ENCODE results near the gene AHCYL1. TPM values are rescaled to one million over a fixed set of nuclear protein-coding genes. Genes with fewer than 3 reads are reported as not detected.
A peak's percentile ranks its signal among the peaks of the same experiment; 100 is the strongest.

AHCYL1 gene
- total RNA-seq, 1 donor from 2014 or later, result 64.1 TPM

DNA sequence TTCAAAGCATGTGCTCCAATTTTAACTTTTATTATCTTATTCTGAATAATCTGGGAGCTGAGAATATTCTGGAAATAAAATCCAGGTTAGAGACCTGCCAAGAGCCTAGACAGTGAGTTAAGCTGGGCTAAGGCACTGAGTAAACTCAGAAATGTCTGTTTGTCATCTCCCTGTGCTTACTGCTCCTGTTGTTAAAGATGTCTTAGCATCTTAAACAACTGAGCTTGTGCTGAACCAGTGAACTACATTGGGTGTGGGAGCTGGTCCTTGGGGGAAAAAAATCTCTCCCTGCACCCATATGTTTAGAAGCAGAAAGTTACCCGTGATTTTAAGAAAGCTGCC, 25.0 kb upstream of the AHCYL1 start:
- no peaks in the 10 kb centered on the region for H3K36me3 Mint-ChIP-seq (ENCODE audit: low read depth)
- intact Hi-C loops (cut with micrococcal nuclease), result no loop called here

DNA sequence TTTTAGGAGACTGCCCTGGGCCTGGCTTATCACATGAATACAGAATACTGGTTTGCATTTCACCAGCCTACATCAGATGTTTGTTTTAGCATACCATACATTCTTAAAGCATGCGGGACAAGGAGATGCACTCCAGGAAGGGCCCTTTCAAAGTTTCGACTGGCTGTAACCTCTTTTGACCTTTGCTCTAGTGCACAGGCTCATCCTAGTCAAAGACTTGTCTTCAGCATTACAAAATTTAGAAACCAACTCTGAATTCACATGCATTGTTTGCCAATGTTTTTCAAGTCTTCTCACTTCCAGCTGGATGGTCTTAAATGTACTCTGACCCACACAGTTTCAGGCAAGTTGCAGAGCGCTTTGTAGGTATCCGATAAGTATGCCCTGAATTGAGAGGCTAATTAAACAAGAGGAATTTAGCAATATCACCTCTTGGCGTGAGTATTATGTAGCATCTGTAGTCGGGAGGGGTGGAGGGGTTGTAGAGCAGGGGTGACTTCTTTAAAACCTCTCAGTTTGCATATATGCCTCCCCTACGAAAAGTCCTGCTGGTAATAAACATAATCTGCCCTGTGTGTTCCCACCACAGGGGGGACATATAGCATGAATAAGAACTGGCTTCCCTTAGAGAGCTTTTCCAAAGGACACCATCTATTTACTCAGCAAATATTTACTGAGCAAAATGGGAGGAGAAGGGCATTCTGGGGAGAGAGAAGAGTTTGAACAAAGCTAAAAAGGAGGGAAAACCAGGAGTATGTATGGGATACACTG, 24.4 kb upstream of the AHCYL1 start:
- peaks cover 33% of the 10 kb centered on the region for H3K27me3 Mint-ChIP-seq (ENCODE audit: insufficient read depth)
- peaks cover 2% of the 10 kb centered on the region for H3K9me3 Mint-ChIP-seq
- intact Hi-C loops (cut with micrococcal nuclease), result no loop called here
- no peaks in the 10 kb centered on the region for H3K4me1 Mint-ChIP-seq (ENCODE audit: low read depth)
- H3K4me3 Mint-ChIP-seq, result no peak overlapping the region
- peak overlapping the region; percentile 27 for H3K27ac Mint-ChIP-seq
- DNase-seq (ENCODE audit: low spot score), result no peak
- H3K36me3 Mint-ChIP-seq (ENCODE audit: low read depth), result no peaks in the 10 kb centered on the region

More for the DNA sequence above, 25.0 kb upstream of the AHCYL1 start:
- no peaks in the 10 kb centered on the region for H3K4me1 Mint-ChIP-seq (ENCODE audit: low read depth)
- peaks cover 32% of the 10 kb centered on the region for H3K27me3 Mint-ChIP-seq (ENCODE audit: insufficient read depth)
- H3K27ac Mint-ChIP-seq, result no peak overlapping the region
- DNase-seq (ENCODE audit: low spot score), result no peak
- H3K4me3 Mint-ChIP-seq, result no peak overlapping the region
- H3K9me3 Mint-ChIP-seq, result no peaks in the 10 kb centered on the region

DNA sequence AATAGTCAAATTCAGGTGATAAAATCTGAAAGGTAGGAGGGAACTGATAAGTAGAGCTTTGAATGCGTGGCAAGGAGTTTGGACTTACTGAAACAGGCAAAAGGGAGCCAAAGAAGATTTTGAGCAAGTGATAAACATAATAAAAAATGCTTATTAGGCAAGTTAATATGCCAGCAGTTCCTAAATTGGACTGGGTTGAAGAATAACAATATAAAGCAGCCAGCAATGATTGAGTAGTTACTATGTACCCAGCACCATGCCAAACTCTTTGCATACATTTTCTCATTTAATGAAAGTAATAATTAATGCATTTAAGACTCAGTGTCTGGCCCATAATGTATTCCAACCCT, 23.8 kb upstream of the AHCYL1 start:
- Mint-ChIP-seq H3K4me3 (no peak overlapping the region), H3K27me3 (ENCODE audit: insufficient read depth) (peaks cover 34% of the 10 kb centered on the region), H3K9me3 (peaks cover 7% of the 10 kb centered on the region), H3K36me3 (ENCODE audit: low read depth) (no peaks in the 10 kb centered on the region), H3K4me1 (ENCODE audit: low read depth) (no peaks in the 10 kb centered on the region), H3K27ac (peak overlapping the region; percentile 27)
- no peak for DNase-seq (ENCODE audit: low spot score)
- intact Hi-C loops (cut with micrococcal nuclease), result no loop called here

DNA sequence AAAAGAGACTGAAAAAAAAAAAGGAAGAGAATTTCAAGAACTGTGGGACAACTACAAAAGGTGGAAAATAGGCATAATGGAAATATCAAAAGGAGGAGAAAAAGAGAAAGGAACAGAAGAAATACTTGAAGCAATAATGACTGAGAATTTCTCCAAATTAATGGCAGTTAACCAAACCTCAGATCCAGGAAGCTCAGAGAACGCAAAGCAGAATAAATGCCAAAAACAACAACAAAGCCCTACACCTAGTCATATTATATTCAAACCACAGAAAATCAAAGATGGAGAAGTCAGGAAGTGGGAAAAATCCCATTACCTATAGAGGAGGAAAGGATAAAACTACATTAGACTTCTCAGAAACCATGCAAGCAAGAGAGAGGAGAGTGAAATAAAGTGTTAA, 20.7 kb upstream of the AHCYL1 start:
- DNase-seq (ENCODE audit: low spot score), result no peak
- intact Hi-C loops (cut with micrococcal nuclease), result no loop called here
- Mint-ChIP-seq H3K36me3 (ENCODE audit: low read depth) (no peaks in the 10 kb centered on the region), H3K27ac (no peak overlapping the region), H3K27me3 (ENCODE audit: insufficient read depth) (peaks cover 39% of the 10 kb centered on the region), H3K9me3 (peaks cover 7% of the 10 kb centered on the region), H3K4me1 (ENCODE audit: low read depth) (no peaks in the 10 kb centered on the region), H3K4me3 (no peak overlapping the region)

DNA sequence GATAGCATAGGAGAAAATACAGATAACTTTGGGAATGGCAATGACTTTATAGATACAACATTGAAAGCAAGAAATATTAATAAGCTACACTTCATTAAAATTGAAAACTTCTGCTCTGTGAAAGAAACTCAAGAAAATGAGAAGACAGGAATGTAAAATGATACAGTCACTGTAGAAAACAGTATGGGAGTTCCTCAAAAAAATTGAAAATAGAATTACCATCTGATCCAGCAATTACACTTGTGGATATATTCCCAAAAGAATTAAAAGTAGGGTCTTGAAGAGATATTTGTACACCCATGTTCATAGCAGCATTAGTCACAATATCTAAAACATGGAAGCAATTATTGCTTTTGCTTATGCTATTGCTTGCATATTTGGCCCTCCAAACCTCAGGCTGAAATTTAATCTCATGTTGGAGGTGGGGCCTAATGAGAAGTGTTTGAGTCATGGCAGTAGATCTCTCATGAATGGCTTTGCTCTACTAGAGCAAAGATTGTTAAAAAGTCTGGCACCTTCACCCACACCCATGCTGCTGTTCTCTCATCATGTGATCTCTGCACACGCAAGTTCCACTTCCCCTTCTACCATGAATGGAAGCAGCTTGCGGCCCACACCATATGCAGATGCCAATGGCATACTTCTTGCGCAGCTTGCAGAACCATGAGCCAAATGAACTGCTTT, 15.3 kb upstream of the AHCYL1 start:
- peaks cover 51% of the 10 kb centered on the region for H3K27me3 Mint-ChIP-seq (ENCODE audit: insufficient read depth)
- no peak overlapping the region for H3K4me3 Mint-ChIP-seq
- intact Hi-C loops (cut with micrococcal nuclease), result no loop called here
- H3K36me3 Mint-ChIP-seq (ENCODE audit: low read depth), result no peaks in the 10 kb centered on the region
- H3K9me3 Mint-ChIP-seq, result peaks cover 7% of the 10 kb centered on the region
- no peak for DNase-seq (ENCODE audit: low spot score)
- no peak overlapping the region for H3K27ac Mint-ChIP-seq
- H3K4me1 Mint-ChIP-seq (ENCODE audit: low read depth), result no peaks in the 10 kb centered on the region

DNA sequence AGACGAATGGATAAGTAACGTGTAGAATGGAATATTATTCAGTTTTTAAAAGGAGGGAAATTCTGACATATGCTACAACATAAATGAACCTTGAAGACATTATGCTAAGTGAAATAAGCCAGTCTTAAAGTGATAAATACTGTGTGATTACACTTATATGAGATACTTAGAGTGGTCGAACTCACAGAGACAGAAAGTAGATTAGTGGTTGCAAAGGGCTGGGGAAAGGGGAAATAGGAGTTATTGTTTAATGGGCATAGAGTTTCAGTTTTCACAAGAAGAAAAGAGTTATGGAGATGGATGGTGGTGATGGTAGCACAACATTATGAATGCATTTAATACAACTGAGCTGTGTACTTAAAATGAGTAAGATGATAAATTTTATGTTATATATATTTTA, 14.7 kb upstream of the AHCYL1 start:
- Mint-ChIP-seq H3K9me3 (peaks cover 7% of the 10 kb centered on the region), H3K27me3 (ENCODE audit: insufficient read depth) (peaks cover 52% of the 10 kb centered on the region), H3K4me3 (no peak overlapping the region), H3K4me1 (ENCODE audit: low read depth) (no peaks in the 10 kb centered on the region), H3K36me3 (ENCODE audit: low read depth) (no peaks in the 10 kb centered on the region), H3K27ac (no peak overlapping the region)
- intact Hi-C loops (cut with micrococcal nuclease), result no loop called here
- DNase-seq (ENCODE audit: low spot score), result no peak

DNA sequence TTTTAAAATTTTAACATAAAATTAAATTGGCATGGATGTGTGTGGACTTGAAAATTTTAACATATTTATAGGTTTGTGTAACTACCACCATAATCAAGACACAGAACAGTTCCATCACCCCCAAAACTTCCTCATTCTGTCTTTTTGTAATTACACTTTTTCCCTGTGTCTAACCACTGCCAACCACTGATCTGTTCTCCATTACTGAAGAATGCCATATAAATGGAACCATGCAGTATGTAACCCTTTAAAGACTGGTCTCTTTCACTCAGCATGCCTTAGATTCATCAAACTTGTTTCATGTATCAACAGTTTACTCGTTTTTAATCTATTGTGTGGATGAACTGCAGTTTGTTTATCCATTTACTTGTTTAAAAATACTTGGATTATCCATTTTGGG, 13.0 kb upstream of the AHCYL1 start:
- DNase-seq (ENCODE audit: low spot score), result no peak
- intact Hi-C loops (cut with micrococcal nuclease), result no loop called here
- Mint-ChIP-seq H3K27ac (no peak overlapping the region), H3K9me3 (no peaks in the 10 kb centered on the region), H3K27me3 (ENCODE audit: insufficient read depth) (peaks cover 46% of the 10 kb centered on the region), H3K4me3 (no peak overlapping the region), H3K4me1 (ENCODE audit: low read depth) (no peaks in the 10 kb centered on the region), H3K36me3 (ENCODE audit: low read depth) (no peaks in the 10 kb centered on the region)

DNA sequence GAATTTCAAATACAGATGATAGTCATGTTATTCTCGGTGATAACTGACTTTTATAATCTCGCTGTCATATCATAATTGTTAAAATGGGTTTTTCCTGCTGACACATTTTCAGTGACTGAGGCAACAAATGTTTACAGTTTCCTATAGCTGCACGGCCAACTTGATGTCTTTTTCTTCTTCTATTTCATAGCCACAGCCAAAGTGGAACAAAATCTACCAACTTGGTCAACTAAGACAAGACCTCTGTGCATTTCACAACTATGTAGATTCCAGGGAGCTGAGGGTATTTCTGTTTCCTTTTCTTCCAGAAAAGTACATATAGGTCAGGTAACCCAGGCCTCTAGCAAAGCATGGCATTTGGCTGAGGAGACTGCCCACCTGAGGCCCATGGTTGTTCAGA, 10.4 kb upstream of the AHCYL1 start:
- DNase-seq (ENCODE audit: low spot score), result no peak
- Mint-ChIP-seq H3K27me3 (ENCODE audit: insufficient read depth) (peaks cover 31% of the 10 kb centered on the region), H3K27ac (no peak overlapping the region), H3K4me3 (no peak overlapping the region), H3K9me3 (no peaks in the 10 kb centered on the region), H3K4me1 (ENCODE audit: low read depth) (no peaks in the 10 kb centered on the region), H3K36me3 (ENCODE audit: low read depth) (no peaks in the 10 kb centered on the region)
- intact Hi-C loops (cut with micrococcal nuclease), result no loop called here

DNA sequence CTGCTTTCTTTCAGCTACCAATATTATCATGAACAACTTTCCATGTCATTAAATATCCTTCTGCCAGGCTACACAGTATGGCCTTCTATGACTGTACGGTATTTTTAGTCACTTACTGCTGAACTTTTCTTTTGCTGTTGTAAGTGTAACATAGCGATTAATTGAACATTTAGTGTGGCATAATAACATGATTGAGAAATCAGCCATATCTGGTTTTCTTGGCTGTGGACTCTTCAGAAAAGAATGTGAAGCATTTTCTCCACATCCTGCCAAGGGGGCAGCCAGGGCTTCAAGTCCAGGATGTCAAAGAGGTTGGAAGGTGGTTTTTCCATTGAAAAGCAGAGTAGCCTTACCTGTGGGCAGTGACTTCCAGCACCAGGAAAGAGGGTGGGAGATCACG, 8.8 kb upstream of the AHCYL1 start:
- Mint-ChIP-seq H3K9me3 (no peaks in the 10 kb centered on the region), H3K4me1 (ENCODE audit: low read depth) (peaks cover 7% of the 10 kb centered on the region)

DNA sequence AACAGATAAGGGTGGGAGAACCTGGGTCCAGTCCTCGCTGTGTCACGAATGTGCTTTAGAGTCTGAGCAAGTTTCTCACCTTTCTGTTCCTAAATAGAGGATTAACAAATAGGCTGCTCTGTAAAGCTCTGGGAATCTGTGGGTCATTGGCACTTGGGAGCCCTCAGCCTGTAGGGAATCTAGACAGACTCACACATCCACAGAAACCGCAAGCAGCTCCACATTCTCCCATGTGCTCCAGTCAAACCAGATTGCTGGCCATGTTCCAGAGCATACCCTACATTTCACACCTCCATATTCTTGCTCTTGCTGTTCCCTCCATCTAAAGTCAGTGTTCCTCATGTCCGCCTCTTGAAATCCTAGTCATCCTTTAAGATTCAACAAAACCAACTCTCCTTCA, 7.8 kb upstream of the AHCYL1 start:
- Mint-ChIP-seq H3K36me3 (ENCODE audit: low read depth) (no peaks in the 10 kb centered on the region), H3K9me3 (no peaks in the 10 kb centered on the region), H3K4me3 (no peak overlapping the region), H3K4me1 (ENCODE audit: low read depth) (peaks cover 7% of the 10 kb centered on the region), H3K27me3 (ENCODE audit: insufficient read depth) (peaks cover 26% of the 10 kb centered on the region), H3K27ac (no peak overlapping the region)
- DNase-seq (ENCODE audit: low spot score), result no peak
- intact Hi-C loops (cut with micrococcal nuclease), result no loop called here

More for the DNA sequence above, 8.8 kb upstream of the AHCYL1 start:
- no peak for DNase-seq (ENCODE audit: low spot score)
- H3K27ac Mint-ChIP-seq, result no peak overlapping the region
- no peaks in the 10 kb centered on the region for H3K36me3 Mint-ChIP-seq (ENCODE audit: low read depth)
- peaks cover 30% of the 10 kb centered on the region for H3K27me3 Mint-ChIP-seq (ENCODE audit: insufficient read depth)
- H3K4me3 Mint-ChIP-seq, result no peak overlapping the region
- intact Hi-C loops (cut with micrococcal nuclease), result no loop called here

DNA sequence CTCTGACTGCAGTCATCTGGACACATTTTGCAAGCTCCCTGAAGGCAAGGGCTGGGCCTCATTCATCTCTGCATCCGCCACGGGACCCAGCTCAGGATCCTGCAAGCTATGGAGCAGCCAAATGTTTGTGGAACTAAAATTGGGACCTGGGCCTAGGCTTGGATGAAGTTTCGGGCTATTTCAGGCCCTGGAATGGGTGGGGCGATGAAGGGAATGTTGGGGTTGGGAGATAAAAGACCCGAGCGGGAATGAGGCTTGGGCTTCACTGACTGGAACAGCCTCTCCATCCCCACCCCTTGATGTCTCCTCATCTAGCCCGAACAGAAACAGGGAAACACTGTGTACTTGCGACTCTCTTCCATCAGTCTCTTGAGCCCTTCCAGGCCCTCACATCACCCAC, 7.3 kb upstream of the AHCYL1 start:
- Mint-ChIP-seq H3K4me3 (no peak overlapping the region), H3K9me3 (no peaks in the 10 kb centered on the region), H3K27ac (no peak overlapping the region), H3K27me3 (ENCODE audit: insufficient read depth) (peaks cover 24% of the 10 kb centered on the region), H3K36me3 (ENCODE audit: low read depth) (no peaks in the 10 kb centered on the region), H3K4me1 (ENCODE audit: low read depth) (peaks cover 7% of the 10 kb centered on the region)
- intact Hi-C loops (cut with micrococcal nuclease), result no loop called here
- no peak for DNase-seq (ENCODE audit: low spot score)

DNA sequence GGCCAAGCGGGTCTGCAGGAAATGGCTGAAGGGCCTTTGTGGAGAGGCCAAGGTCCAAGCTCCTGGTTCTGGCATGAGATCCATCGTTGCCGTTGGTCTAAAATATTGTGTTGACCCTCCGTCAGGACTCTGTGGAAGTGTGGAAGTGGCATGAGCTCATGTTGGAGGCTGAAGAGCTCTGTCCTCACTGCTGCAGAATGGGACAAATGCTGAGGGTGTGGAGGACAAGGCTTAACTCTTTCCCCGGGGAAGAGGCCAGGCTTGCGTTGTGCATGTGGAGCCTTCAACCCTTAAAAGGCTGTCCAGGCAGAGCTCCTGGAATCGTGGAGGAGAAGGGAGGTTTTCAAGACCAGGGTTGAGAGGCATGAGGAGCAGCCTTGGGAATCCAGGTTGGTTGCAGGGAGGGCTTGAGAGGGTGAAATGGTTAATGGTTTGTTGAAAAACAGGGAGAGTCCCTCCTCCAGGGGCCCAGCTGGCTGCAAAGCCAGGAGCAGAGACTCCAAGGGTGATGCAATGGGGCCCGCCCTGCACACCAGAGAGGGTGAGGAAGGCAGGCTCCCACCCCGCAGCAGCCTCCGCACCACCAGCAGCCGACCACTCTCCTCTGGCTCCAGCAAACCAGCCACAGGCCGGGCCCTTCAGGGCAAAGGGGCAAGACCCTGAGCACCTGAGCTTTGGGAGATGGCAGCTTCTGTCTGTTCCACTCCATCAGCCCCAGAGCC, 6.7 kb upstream of the AHCYL1 start:
- H3K27ac Mint-ChIP-seq, result no peak overlapping the region
- no peaks in the 10 kb centered on the region for H3K9me3 Mint-ChIP-seq
- H3K4me1 Mint-ChIP-seq (ENCODE audit: low read depth), result peaks cover 7% of the 10 kb centered on the region
- DNase-seq (ENCODE audit: low spot score), result no peak
- intact Hi-C loops (cut with micrococcal nuclease), result no loop called here
- H3K4me3 Mint-ChIP-seq, result no peak overlapping the region
- H3K27me3 Mint-ChIP-seq (ENCODE audit: insufficient read depth), result peaks cover 21% of the 10 kb centered on the region
- H3K36me3 Mint-ChIP-seq (ENCODE audit: low read depth), result no peaks in the 10 kb centered on the region

DNA sequence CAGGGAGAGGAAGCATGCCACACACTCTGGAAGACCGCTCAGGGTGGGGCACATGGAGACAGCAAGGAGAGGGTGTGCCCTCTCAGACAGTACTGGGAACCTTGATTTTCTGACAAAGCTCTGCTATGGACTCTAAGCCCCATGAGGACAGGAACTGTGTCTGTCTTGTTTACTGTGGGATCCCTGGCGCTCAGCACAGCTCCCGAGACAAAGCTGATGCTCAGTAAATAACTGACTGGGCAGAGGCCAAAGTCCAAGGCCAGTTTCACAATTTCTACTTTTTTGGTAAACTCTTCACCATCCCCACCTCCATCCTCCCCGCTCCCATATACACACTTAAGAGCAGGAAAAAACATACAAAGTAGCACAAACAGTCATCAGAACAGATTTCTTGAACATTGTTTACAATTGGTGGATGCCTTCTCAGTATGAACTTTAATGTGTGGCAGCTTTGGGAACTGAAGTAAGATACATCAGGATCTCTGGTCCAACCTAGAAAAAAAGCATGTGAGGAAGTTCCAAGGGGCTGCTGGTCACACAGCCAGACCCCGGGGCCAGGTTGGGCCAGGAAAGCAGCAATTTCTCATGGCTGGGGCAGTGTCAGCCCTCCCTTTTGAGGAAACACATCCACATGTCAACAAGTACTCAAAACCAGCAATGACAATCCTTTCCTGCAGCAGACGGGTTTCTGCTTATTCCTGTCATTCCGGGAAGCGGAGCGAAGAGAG, 5.6 kb upstream of the AHCYL1 start:
- intact Hi-C loops (cut with micrococcal nuclease), result no loop called here

More for the DNA sequence above, 5.6 kb upstream of the AHCYL1 start:
- Mint-ChIP-seq H3K4me1 (ENCODE audit: low read depth) (peaks cover 7% of the 10 kb centered on the region), H3K36me3 (ENCODE audit: low read depth) (no peaks in the 10 kb centered on the region), H3K27ac (no peak overlapping the region), H3K9me3 (no peaks in the 10 kb centered on the region), H3K4me3 (no peak overlapping the region), H3K27me3 (ENCODE audit: insufficient read depth) (peaks cover 14% of the 10 kb centered on the region)
- no peak for DNase-seq (ENCODE audit: low spot score)
